Neural progenitor cell (in vitro differentiated cells): ENCODE data around the gene CCL27.
A peak's percentile ranks its signal among the peaks of the same experiment; 100 is the strongest.

ENCODE experiments used
- CTCF ChIP-seq: fragments of 200-600 bp; sonication (generic); IDR thresholded peaks from 2 replicates; pipeline ENCODE4 v1.5.1; 2017; ENCODE audit warnings: antibody characterized with exemption, mild to moderate bottlenecking
- EZH2 ChIP-seq: fragments of 200-600 bp; sonication (generic); IDR thresholded peaks from 2 replicates; pipeline ENCODE4 v1.6.1; 2017; ENCODE audit warnings: antibody characterized with exemption, mild to moderate bottlenecking, moderate library complexity
- EZH2phosphoT487 ChIP-seq: fragments of 200-600 bp; sonication (generic); IDR thresholded peaks from 2 replicates; pipeline ENCODE4 v1.6.1; 2017; ENCODE audit warnings: antibody characterized with exemption

GRCh38 chr9:34628656-34629490 lies 33.6 kb downstream of the CCL27 start, which contains the start of gene ARID3C:
- TF ChIP-seq CTCF (peak; percentile 11), EZH2phosphoT487 (no peak), EZH2 (peak; percentile 48)
